DOHH2 (cell line): ENCODE measurements around the gene EGFLAM.

Experiments
- EZH2phosphoT487 ChIP-seq: fragments of 200-600 bp; sonication (generic); IDR thresholded peaks from 2 replicates; pipeline ENCODE4 v1.6.1; 2017; ENCODE audit warnings: borderline replicate concordance, mild to moderate bottlenecking, antibody characterized with exemption, low read length, moderate library complexity, mixed read lengths
- TF ChIP-seq, protein P1 (sequence below): fragments of 200-600 bp; sonication (generic); IDR thresholded peaks from one replicate; pipeline ENCODE4 v1.5.1; 2014; ENCODE audit warnings: antibody characterized with exemption, mild to moderate bottlenecking, low read depth, low read length; ENCODE audit not compliant: poor library complexity, severe bottlenecking

DNA sequence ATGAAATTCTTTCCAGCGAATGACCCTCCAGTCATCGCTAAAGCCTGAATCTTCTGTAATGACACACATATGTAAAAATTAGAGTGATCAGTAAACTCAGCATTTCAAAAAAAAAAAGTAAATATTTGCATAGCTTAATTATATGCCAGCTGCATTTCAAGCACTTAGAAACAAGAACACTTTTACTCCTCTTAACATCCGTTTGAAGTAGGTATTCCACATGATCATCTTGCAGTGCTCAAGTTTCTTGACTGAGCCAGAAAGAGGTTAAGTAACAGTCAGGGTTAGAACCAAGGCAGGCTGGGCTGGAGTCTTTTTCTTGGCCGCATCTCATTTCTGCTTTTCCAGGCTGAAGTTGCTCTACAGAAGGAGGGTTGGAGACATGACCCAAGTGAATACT, 27.6 kb downstream of the EGFLAM start:
- no peak for TF ChIP-seq EZH2phosphoT487
- TF ChIP-seq, protein P1, sequence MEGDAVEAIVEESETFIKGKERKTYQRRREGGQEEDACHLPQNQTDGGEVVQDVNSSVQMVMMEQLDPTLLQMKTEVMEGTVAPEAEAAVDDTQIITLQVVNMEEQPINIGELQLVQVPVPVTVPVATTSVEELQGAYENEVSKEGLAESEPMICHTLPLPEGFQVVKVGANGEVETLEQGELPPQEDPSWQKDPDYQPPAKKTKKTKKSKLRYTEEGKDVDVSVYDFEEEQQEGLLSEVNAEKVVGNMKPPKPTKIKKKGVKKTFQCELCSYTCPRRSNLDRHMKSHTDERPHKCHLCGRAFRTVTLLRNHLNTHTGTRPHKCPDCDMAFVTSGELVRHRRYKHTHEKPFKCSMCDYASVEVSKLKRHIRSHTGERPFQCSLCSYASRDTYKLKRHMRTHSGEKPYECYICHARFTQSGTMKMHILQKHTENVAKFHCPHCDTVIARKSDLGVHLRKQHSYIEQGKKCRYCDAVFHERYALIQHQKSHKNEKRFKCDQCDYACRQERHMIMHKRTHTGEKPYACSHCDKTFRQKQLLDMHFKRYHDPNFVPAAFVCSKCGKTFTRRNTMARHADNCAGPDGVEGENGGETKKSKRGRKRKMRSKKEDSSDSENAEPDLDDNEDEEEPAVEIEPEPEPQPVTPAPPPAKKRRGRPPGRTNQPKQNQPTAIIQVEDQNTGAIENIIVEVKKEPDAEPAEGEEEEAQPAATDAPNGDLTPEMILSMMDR: no peak
